B cell (primary cell): ENCODE results near the gene OR51B2. TPM values are rescaled to one million over a fixed set of nuclear protein-coding genes. Genes with fewer than 3 reads are reported as not detected.

Experiments
- ATAC-seq: fragments of 200-7000 bp; cut with Tn5 transposase; one replicate; pipeline ENCODE4 v1.10.0; 2021; ENCODE audit warnings: low read depth, mild to moderate bottlenecking, moderate number of reproducible peaks, moderate library complexity
- CTCF ChIA-PET: fragments of 350-600 bp; sonication (Branson Sonifier 250); formaldehyde crosslinking; loops from one replicate; lab custom pipeline; 2021; ENCODE audit warnings: antibody characterized with exemption, inconsistent platforms; lab: Charles Lee
- POLR2A ChIA-PET: fragments of 350-600 bp; sonication (Branson Sonifier 250); formaldehyde crosslinking; loops from one replicate; lab custom pipeline; 2021; ENCODE audit warnings: antibody characterized with exemption; lab: Charles Lee
- DNase-seq: peaks from one replicate; pipeline ENCODE4 v3.0.0; 2013
- H2AFZ ChIP-seq: 2 replicates; pipeline ENCODE4 v1.6.1; 2012; ENCODE audit warnings: mild to moderate bottlenecking, low read depth, low read length; ENCODE audit not compliant: insufficient read depth, poor library complexity, severe bottlenecking
- H3K27ac ChIP-seq, 2 donors: 1 replicate in 1 of 2; 2 replicates in 1 of 2; pipeline ENCODE4 v1.5.1; 2012 to 2013; ENCODE audit warnings: low read length in 2 of 2, mild to moderate bottlenecking in 2 of 2, moderate library complexity in 1 of 2
- H3K27me3 ChIP-seq, 4 experiments: fragments of 200-600 bp in 1 of 4; sonication (generic) in 1 of 4; replicated peaks in 1 of 4; 1 replicate in 2 of 4; 2 replicates in 2 of 4; pipeline versions ENCODE4 v1.6.1 to v1.7.0; 2013 to 2016; ENCODE audit warnings: low read length in 3 of 4, mild to moderate bottlenecking in 2 of 4, mixed read lengths in 1 of 4, moderate library complexity in 1 of 4; ENCODE audit not compliant: insufficient read depth in 4 of 4, control insufficient read depth in 3 of 4; ENCODE audit errors: control extremely low read depth in 1 of 4
- H3K36me3 ChIP-seq, 2 experiments: replicated peaks in 1 of 2; 1 replicate in 1 of 2; 2 replicates in 1 of 2; pipeline versions ENCODE4 v1.6.1 to v1.7.1; 2013; ENCODE audit warnings: low read length in 1 of 2; ENCODE audit not compliant: insufficient read depth in 2 of 2, control insufficient read depth in 1 of 2; ENCODE audit errors: control extremely low read depth in 1 of 2, extremely low read depth in 1 of 2
- H3K4me1 ChIP-seq, 2 donors: fragments of 200-600 bp in 1 of 2; sonication (generic) in 1 of 2; 1 replicate in 1 of 2; 2 replicates in 1 of 2; pipeline versions ENCODE4 v1.5.1 to v1.6.1; 2013 to 2017; ENCODE audit warnings: low read length in 2 of 2; ENCODE audit not compliant: control insufficient read depth in 2 of 2, insufficient read depth in 2 of 2
- H3K4me2 ChIP-seq: replicated peaks from 2 replicates; pipeline ENCODE3; 2012; ENCODE audit warnings: mild to moderate bottlenecking, low read depth, low read length; ENCODE audit not compliant: poor library complexity, severe bottlenecking
- H3K4me3 ChIP-seq, 5 experiments: fragments of 200-600 bp in 1 of 5; sonication (generic) in 1 of 5; 1 replicate in 3 of 5; 2 replicates in 2 of 5; pipeline versions ENCODE4 v1.5.1 to v1.7.0; 2011 to 2016; ENCODE audit warnings: low read length in 4 of 5, mild to moderate bottlenecking in 4 of 5, low read depth in 2 of 5, control low read depth in 1 of 5, moderate library complexity in 1 of 5; ENCODE audit not compliant: insufficient read depth in 1 of 5; ENCODE audit errors: control extremely low read depth in 1 of 5, extremely low read depth in 1 of 5
- H3K79me2 ChIP-seq: fragments of 200-600 bp; sonication (generic); one replicate; pipeline ENCODE4 v1.6.0; 2016; ENCODE audit warnings: low read length; ENCODE audit not compliant: control insufficient read depth, insufficient read depth
- H3K9ac ChIP-seq: fragments of 200-600 bp; sonication (generic); 2 replicates; pipeline ENCODE4 v1.6.1; 2017; ENCODE audit warnings: mild to moderate bottlenecking, low read length, moderate library complexity
- H3K9me3 ChIP-seq, 3 donors: one replicate each; pipeline versions ENCODE4 v1.6.1 to v1.7.1; 2013; ENCODE audit warnings: low read length in 2 of 3; ENCODE audit not compliant: control insufficient read depth in 2 of 3, insufficient read depth in 1 of 3; ENCODE audit errors: control extremely low read depth in 1 of 3
- H4K20me1 ChIP-seq: 2 replicates; pipeline ENCODE4 v1.6.0; 2012; ENCODE audit warnings: mild to moderate bottlenecking, low read length; ENCODE audit not compliant: insufficient read depth, control insufficient read depth, poor library complexity, severe bottlenecking
- H3K27ac Mint-ChIP-seq: one replicate; pipeline ENCODE4 v1.8.0; 2021; ENCODE audit warnings: mixed read lengths
- H3K27me3 Mint-ChIP-seq: one replicate; pipeline ENCODE4 v1.8.0; 2021; ENCODE audit warnings: mixed read lengths
- H3K4me1 Mint-ChIP-seq: one replicate; pipeline ENCODE4 v1.8.0; 2021; ENCODE audit warnings: mixed read lengths
- H3K4me3 Mint-ChIP-seq: one replicate; pipeline ENCODE4 v1.8.0; 2021; ENCODE audit warnings: mixed read lengths
- H3K9me3 Mint-ChIP-seq: one replicate; pipeline ENCODE4 v1.8.0; 2022; ENCODE audit warnings: mixed read lengths; ENCODE audit not compliant: insufficient read depth
- EZH2 ChIP-seq: IDR thresholded peaks from 2 replicates; pipeline ENCODE4 v1.6.1; 2012; ENCODE audit warnings: borderline replicate concordance, low read depth, mild to moderate bottlenecking, moderate library complexity, low read length; ENCODE audit not compliant: insufficient read depth, poor library complexity, severe bottlenecking
- WGBS: methylation state at CpG from one replicate; pipeline ENCODE4 v1.1.5; 2013; ENCODE audit warnings: missing lambda C conversion rate; ENCODE audit not compliant: insufficient coverage; 5-methylcytosine and 5-hydroxymethylcytosine counted together
- intact Hi-C: fragments of 100-400 bp; cut with micrococcal nuclease; formaldehyde crosslinking; loops from one replicate; pipeline ENCODE4 v1.10.0; 2022
- polyA plus RNA-seq: library from polyadenylated mRNA; depleted of rRNA; stranded (reverse); fragments of >200 nt; gene quantifications from 2 replicates; pipeline ENCODE4 v1.2.3, GENCODE V29; 2012
- total RNA-seq, 2 donors: library from RNA; stranded (reverse); fragments of 120-200 nt in 1 of 2; gene quantifications; 1 replicate in 1 of 2; 2 replicates in 1 of 2; pipeline versions ENCODE4 v1.2.3 to v1.2.4, GENCODE V29; 2013 to 2022
- TF ChIP-seq, protein P1 (sequence below): fragments of 200-600 bp; IDR thresholded peaks from one replicate; pipeline ENCODE4 v1.8.0; 2022; ENCODE audit warnings: antibody characterized with exemption, mild to moderate bottlenecking

OR51B2 gene
- total and polyA plus RNA-seq, 2 donors (not counting 1 experiment from before 2014, with no cell fraction given) = not detected

DNA sequence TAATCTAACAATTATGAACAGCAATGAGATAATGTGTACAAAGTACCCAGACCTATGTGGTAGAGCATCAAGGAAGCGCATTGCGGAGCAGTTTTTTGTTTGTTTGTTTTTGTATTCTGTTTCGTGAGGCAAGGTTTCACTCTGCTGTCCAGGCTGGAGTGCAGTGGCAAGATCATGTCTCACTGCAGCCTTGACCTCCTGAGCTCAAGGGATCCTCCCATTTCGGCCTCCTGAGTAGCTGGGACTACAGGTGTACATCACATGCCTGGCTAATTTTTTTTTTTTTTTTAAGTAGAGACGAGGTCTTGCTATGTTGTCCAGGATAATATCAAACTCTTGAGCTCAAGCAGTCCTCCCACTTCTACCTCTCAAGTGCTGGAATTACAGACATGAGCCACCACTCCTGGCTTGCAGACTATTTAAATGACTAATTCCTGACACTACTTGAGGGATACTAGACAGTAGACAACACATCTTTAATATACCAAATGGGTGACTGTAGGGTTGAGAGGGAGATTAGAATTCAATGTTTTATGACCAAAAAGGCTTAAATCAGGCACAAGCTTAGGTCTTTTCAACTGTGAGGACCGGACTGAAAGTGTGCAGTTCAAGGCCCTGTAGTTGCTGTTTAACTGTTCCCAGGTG lies 35.1 kb downstream of the OR51B2 start:
- WGBS = 89% methylated on average over 4 of the region's 6 CpGs
- H2AFZ ChIP-seq = no peak overlapping the region
- H3K36me3 ChIP-seq = no peaks in the 10 kb centered on the region
- H3K4me3 ChIP-seq = no peak overlapping the region
- DNase-seq (no peak), ATAC-seq (no peak)
- no peak overlapping the region for H3K4me2 ChIP-seq
- no peak overlapping the region for H3K27ac ChIP-seq
- Mint-ChIP-seq H3K27ac (no peak overlapping the region), H3K9me3 (no peaks in the 10 kb centered on the region), H3K4me3 (no peak overlapping the region), H3K4me1 (no peaks in the 10 kb centered on the region), H3K27me3 (peaks cover under 1% of the 10 kb centered on the region)
- H4K20me1 ChIP-seq = no peaks in the 10 kb centered on the region
- TF ChIP-seq EZH2 = no peak
- TF ChIP-seq, protein P1, sequence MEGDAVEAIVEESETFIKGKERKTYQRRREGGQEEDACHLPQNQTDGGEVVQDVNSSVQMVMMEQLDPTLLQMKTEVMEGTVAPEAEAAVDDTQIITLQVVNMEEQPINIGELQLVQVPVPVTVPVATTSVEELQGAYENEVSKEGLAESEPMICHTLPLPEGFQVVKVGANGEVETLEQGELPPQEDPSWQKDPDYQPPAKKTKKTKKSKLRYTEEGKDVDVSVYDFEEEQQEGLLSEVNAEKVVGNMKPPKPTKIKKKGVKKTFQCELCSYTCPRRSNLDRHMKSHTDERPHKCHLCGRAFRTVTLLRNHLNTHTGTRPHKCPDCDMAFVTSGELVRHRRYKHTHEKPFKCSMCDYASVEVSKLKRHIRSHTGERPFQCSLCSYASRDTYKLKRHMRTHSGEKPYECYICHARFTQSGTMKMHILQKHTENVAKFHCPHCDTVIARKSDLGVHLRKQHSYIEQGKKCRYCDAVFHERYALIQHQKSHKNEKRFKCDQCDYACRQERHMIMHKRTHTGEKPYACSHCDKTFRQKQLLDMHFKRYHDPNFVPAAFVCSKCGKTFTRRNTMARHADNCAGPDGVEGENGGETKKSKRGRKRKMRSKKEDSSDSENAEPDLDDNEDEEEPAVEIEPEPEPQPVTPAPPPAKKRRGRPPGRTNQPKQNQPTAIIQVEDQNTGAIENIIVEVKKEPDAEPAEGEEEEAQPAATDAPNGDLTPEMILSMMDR = no peak
- no peaks in the 10 kb centered on the region for H3K27me3 ChIP-seq
- intact Hi-C loops = no loop called here
- POLR2A ChIA-PET = no interaction called here
- H3K79me2 ChIP-seq = no peaks in the 10 kb centered on the region
- H3K4me1 ChIP-seq = no peaks in the 10 kb centered on the region
- no peaks in the 10 kb centered on the region for H3K9me3 ChIP-seq
- H3K9ac ChIP-seq = no peak overlapping the region
- CTCF ChIA-PET = no interaction called here

DNA sequence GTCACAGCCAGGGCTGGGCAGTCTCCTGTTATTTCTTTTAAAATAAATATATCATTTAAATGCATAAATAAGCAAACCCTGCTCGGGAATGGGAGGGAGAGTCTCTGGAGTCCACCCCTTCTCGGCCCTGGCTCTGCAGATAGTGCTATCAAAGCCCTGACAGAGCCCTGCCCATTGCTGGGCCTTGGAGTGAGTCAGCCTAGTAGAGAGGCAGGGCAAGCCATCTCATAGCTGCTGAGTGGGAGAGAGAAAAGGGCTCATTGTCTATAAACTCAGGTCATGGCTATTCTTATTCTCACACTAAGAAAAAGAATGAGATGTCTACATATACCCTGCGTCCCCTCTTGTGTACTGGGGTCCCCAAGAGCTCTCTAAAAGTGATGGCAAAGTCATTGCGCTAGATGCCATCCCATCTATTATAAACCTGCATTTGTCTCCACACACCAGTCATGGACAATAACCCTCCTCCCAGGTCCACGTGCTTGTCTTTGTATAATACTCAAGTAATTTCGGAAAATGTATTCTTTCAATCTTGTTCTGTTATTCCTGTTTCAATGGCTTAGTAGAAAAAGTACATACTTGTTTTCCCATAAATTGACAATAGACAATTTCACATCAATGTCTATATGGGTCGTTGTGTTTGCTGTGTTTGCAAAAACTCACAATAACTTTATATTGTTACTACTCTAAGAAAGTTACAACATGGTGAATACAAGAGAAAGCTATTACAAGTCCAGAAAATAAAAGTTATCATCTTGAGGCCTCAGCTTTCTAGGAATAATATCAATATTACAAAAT lies 35.8 kb downstream of the OR51B2 start:
- intact Hi-C loops = no loop called here
- TF ChIP-seq, protein P1 = no peak
- TF ChIP-seq EZH2 = no peak
- no peak for DNase-seq
- no peak overlapping the region for H3K27ac Mint-ChIP-seq
- H3K27me3 Mint-ChIP-seq = peaks cover 3% of the 10 kb centered on the region
- ChIA-PET CTCF (no interaction called here), POLR2A (no interaction called here)
- ATAC-seq = no peak
- no peak overlapping the region for H3K4me3 ChIP-seq
- no peak overlapping the region for H3K27ac ChIP-seq
- no peaks in the 10 kb centered on the region for H3K36me3 ChIP-seq
- WGBS = 89% methylated on average over 3 of the region's 7 CpGs
- H3K4me1 ChIP-seq = no peaks in the 10 kb centered on the region
- H3K27me3 ChIP-seq = no peaks in the 10 kb centered on the region
- no peak overlapping the region for H3K4me2 ChIP-seq
- no peaks in the 10 kb centered on the region for H3K9me3 Mint-ChIP-seq
- no peaks in the 10 kb centered on the region for H3K9me3 ChIP-seq
- H3K9ac ChIP-seq = no peak overlapping the region
- no peak overlapping the region for H3K4me3 Mint-ChIP-seq
- no peak overlapping the region for H2AFZ ChIP-seq
- no peaks in the 10 kb centered on the region for H3K79me2 ChIP-seq
- no peaks in the 10 kb centered on the region for H4K20me1 ChIP-seq
- H3K4me1 Mint-ChIP-seq = no peaks in the 10 kb centered on the region
